ENCODE data around the gene ZNF710.

DNA sequence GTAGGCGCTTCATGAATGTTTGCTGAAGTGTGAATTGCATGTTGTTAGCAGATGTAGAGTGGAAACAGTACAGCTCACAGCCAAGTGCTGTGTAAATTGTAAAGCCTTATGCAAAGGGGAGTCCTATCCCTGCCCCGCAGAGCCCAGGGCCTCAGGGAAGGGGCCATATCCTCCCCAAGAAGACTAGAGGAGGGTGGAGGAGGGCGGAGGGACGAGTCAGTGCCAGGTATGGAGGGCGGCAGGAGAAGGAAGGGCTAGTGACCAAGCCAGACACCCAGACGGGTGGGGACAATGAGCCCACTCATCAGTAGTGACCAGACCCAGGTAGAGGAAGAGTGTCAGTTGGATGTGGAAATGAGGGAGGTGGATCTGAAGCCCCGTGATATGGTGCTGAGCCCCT, 45.2 kb downstream of the ZNF710 start:
- TF ChIP-seq, protein P1, sequence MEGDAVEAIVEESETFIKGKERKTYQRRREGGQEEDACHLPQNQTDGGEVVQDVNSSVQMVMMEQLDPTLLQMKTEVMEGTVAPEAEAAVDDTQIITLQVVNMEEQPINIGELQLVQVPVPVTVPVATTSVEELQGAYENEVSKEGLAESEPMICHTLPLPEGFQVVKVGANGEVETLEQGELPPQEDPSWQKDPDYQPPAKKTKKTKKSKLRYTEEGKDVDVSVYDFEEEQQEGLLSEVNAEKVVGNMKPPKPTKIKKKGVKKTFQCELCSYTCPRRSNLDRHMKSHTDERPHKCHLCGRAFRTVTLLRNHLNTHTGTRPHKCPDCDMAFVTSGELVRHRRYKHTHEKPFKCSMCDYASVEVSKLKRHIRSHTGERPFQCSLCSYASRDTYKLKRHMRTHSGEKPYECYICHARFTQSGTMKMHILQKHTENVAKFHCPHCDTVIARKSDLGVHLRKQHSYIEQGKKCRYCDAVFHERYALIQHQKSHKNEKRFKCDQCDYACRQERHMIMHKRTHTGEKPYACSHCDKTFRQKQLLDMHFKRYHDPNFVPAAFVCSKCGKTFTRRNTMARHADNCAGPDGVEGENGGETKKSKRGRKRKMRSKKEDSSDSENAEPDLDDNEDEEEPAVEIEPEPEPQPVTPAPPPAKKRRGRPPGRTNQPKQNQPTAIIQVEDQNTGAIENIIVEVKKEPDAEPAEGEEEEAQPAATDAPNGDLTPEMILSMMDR (IDR thresholded peaks at IDR 0.05) = no peak
- TF ChIP-seq POLR2A (IDR thresholded peaks at IDR 0.05) = no peak
